HCT116 (cell line): ENCODE data around the gene SPDL1. TPM values are rescaled to one million over a fixed set of nuclear protein-coding genes. Genes with fewer than 3 reads are reported as not detected.

Experiments used
- ATAC-seq: fragments of 200-7000 bp; cut with Tn5 transposase; 2 replicates; pipeline ENCODE4 v1.9.1; 2020; ENCODE audit warnings: mild to moderate bottlenecking, moderate library complexity
- BruUV-seq: library from RNA; stranded (reverse); fragments of 400-500 nt; replicated peaks from 2 replicates; lab custom pipeline; 2021; lab: Mats Ljungman, UMichigan
- CTCF ChIA-PET: fragments of 300-600 bp; sonication (Branson Sonifier 250); formaldehyde crosslinking; loops from one replicate; lab custom pipeline; 2021; ENCODE audit warnings: antibody characterized with exemption; lab: Charles Lee
- POLR2A ChIA-PET: fragments of 300-600, 350-600 bp; sonication (Branson Sonifier 250); formaldehyde crosslinking; loops from one replicate; lab custom pipeline; 2021; ENCODE audit warnings: antibody characterized with exemption; lab: Charles Lee
- RAD21 ChIA-PET, 2 experiments: fragments of 300-600 bp; sonication (Branson Sonifier 250); formaldehyde crosslinking; loops; one replicate each; lab custom pipeline; 2023; ENCODE audit warnings: low total read pairs in 2 of 2; ENCODE audit not compliant: uncharacterized antibody in 2 of 2, unreplicated experiment in 2 of 2, low non-redundant PET in 1 of 2; lab: Charles Lee
- DNase-seq: peaks from one replicate; pipeline ENCODE4 v3.0.0-alpha.2; 2010; ENCODE audit warnings: low read depth, low spot score
- H2AFZ ChIP-seq: fragments of 200-600 bp; shearing (Covaris generic), sonication (generic); 2 replicates; pipeline ENCODE4 v1.6.1; 2017; ENCODE audit warnings: low read depth, mixed run types, mixed read lengths, antibody characterized with exemption, low read length; ENCODE audit not compliant: poor library complexity, severe bottlenecking
- H3K27ac ChIP-seq: 2 replicates; pipeline ENCODE4 v1.5.1; 2012; ENCODE audit warnings: low read depth, low read length
- H3K27me3 ChIP-seq: fragments of 200-600 bp; sonication (generic); 2 replicates; pipeline ENCODE4 v1.6.1; 2016; ENCODE audit warnings: mixed run types, low read length, mixed read lengths; ENCODE audit not compliant: insufficient read depth
- H3K36me3 ChIP-seq, 2 experiments: fragments of 200-500 bp in 1 of 2; fragments of 200-600 bp in 1 of 2; sonication (Bioruptor generic) in 1 of 2; sonication (generic) in 1 of 2; 2 replicates each; pipeline versions ENCODE4 v1.5.1 to v1.6.1; 2014 to 2016; ENCODE audit warnings: low read length in 2 of 2, inconsistent platforms in 1 of 2, mixed read lengths in 1 of 2, mixed run types in 1 of 2; ENCODE audit not compliant: insufficient read depth in 2 of 2, control insufficient read depth in 1 of 2
- H3K4me1 ChIP-seq, 2 experiments: fragments of 200-600 bp in 1 of 2; sonication (generic) in 1 of 2; 2 replicates each; pipeline versions ENCODE4 v1.5.1 to v1.6.1; 2012 to 2017; ENCODE audit warnings: low read length in 2 of 2, inconsistent platforms in 1 of 2, mild to moderate bottlenecking in 1 of 2, mixed read lengths in 1 of 2, mixed run types in 1 of 2, moderate library complexity in 1 of 2; ENCODE audit not compliant: insufficient read depth in 2 of 2, control insufficient read depth in 1 of 2
- H3K4me2 ChIP-seq: fragments of 200-600 bp; sonication (generic); 2 replicates; pipeline ENCODE4 v1.6.1; 2017; ENCODE audit warnings: mixed run types, low read length, mixed read lengths
- H3K4me3 ChIP-seq, 2 experiments: fragments of 200-600 bp in 1 of 2; sonication (generic) in 1 of 2; replicated peaks in 1 of 2; 2 replicates each; pipeline ENCODE4 v1.5.1; 2011 to 2016; ENCODE audit warnings: low read length in 2 of 2, control low read depth in 1 of 2, low read depth in 1 of 2, mild to moderate bottlenecking in 1 of 2, mixed read lengths in 1 of 2, mixed run types in 1 of 2
- H3K79me2 ChIP-seq: fragments of 200-600 bp; sonication (generic); 2 replicates; pipeline ENCODE4 v1.6.1; 2017; ENCODE audit warnings: mild to moderate bottlenecking, mixed run types, low read length, moderate library complexity, mixed read lengths; ENCODE audit not compliant: insufficient read depth
- H3K9ac ChIP-seq: fragments of 200-600 bp; sonication (generic); 2 replicates; pipeline ENCODE4 v1.6.1; 2016; ENCODE audit warnings: low read length, mixed read lengths
- H3K9me2 ChIP-seq: fragments of 200-600 bp; sonication (generic), shearing (Covaris generic); 2 replicates; pipeline ENCODE4 v1.6.1; 2017; ENCODE audit warnings: mixed run types, mild to moderate bottlenecking, moderate library complexity; ENCODE audit not compliant: insufficient read depth
- H3K9me3 ChIP-seq, 2 experiments: fragments of 200-500 bp in 1 of 2; fragments of 200-600 bp in 1 of 2; sonication (Bioruptor generic) in 1 of 2; sonication (generic) in 1 of 2; 2 replicates each; pipeline ENCODE4 v1.6.1; 2014 to 2017; ENCODE audit warnings: low read length in 2 of 2, mixed read lengths in 2 of 2, inconsistent platforms in 1 of 2, low read depth in 1 of 2, mild to moderate bottlenecking in 1 of 2, mixed run types in 1 of 2, moderate library complexity in 1 of 2; ENCODE audit not compliant: control insufficient read depth in 1 of 2, insufficient read depth in 1 of 2
- H4K20me1 ChIP-seq: fragments of 200-600 bp; sonication (generic), shearing (Covaris generic); 2 replicates; pipeline ENCODE4 v1.6.1; 2017; ENCODE audit warnings: mixed run types, mild to moderate bottlenecking, moderate library complexity; ENCODE audit not compliant: insufficient read depth
- CBX3 ChIP-seq: IDR thresholded peaks from 2 replicates; pipeline ENCODE4 v1.6.1; 2012; ENCODE audit warnings: low read depth
- EGR1 ChIP-seq: IDR thresholded peaks from 2 replicates; pipeline ENCODE4 v1.6.1; 2012; ENCODE audit warnings: low read depth
- ELF1 ChIP-seq: IDR thresholded peaks from 2 replicates; pipeline ENCODE4 v1.6.1; 2012; ENCODE audit warnings: low read depth, borderline replicate concordance
- EZH2 ChIP-seq: fragments of 200-600 bp; sonication (generic); IDR thresholded peaks from 2 replicates; pipeline ENCODE4 v1.6.1; 2017; ENCODE audit warnings: antibody characterized with exemption, mixed run types
- FOSL1 ChIP-seq: IDR thresholded peaks from 2 replicates; pipeline ENCODE4 v1.6.1; 2012; ENCODE audit warnings: low read depth
- JUND ChIP-seq: IDR thresholded peaks from 2 replicates; pipeline ENCODE4 v1.6.1; 2012
- RAD21 ChIP-seq: IDR thresholded peaks from 2 replicates; pipeline ENCODE4 v1.6.1; 2012; ENCODE audit warnings: low read depth, mild to moderate bottlenecking
- SIN3A ChIP-seq: IDR thresholded peaks from 2 replicates; pipeline ENCODE4 v1.6.1; 2012; ENCODE audit warnings: low read depth
- SP1 ChIP-seq: IDR thresholded peaks from 2 replicates; pipeline ENCODE4 v1.6.1; 2012; ENCODE audit warnings: low read depth
- SRF ChIP-seq: IDR thresholded peaks from 2 replicates; pipeline ENCODE4 v1.6.1; 2012; ENCODE audit warnings: low read depth
- TCF7L2 ChIP-seq: IDR thresholded peaks from 2 replicates; pipeline ENCODE4 v1.7.0; 2011; ENCODE audit warnings: borderline replicate concordance, inconsistent platforms; ENCODE audit not compliant: insufficient read depth, insufficient read length; ENCODE audit errors: extremely low read depth
- YY1 ChIP-seq: IDR thresholded peaks from 2 replicates; pipeline ENCODE4 v1.6.1; 2011; ENCODE audit warnings: low read length, low read depth, moderate library complexity, mild to moderate bottlenecking; ENCODE audit not compliant: insufficient replicate concordance; ENCODE audit errors: extremely low read depth
- ZFX ChIP-seq: fragments of 450-650 bp; IDR thresholded peaks from 2 replicates; pipeline ENCODE4 v1.6.1; 2017
- ZNF274 ChIP-seq: fragments of 200-500 bp; sonication (Bioruptor generic); IDR thresholded peaks from 2 replicates; pipeline ENCODE4 v1.6.1; 2014; ENCODE audit warnings: mild to moderate bottlenecking, low read depth, low read length, inconsistent platforms
- intact Hi-C: fragments of 100-400 bp; cut with micrococcal nuclease; formaldehyde crosslinking; loops from 2 replicates; pipeline ENCODE4 v1.10.0; 2022
- total RNA-seq: library from RNA; stranded (reverse); gene quantifications from one replicate; pipeline ENCODE4 v1.2.1, GENCODE V29; 2021; ENCODE audit not compliant: unreplicated experiment
- TF ChIP-seq, protein P1 (sequence below): IDR thresholded peaks from 2 replicates; pipeline ENCODE4 v1.6.1; 2012
- TF ChIP-seq, protein P2 (sequence below): IDR thresholded peaks from 2 replicates; pipeline ENCODE4 v1.6.1; 2012; ENCODE audit warnings: low read depth

The SPDL1 gene
- total RNA-seq, 1 experiment from 2014 or later: 28.5 TPM

DNA sequence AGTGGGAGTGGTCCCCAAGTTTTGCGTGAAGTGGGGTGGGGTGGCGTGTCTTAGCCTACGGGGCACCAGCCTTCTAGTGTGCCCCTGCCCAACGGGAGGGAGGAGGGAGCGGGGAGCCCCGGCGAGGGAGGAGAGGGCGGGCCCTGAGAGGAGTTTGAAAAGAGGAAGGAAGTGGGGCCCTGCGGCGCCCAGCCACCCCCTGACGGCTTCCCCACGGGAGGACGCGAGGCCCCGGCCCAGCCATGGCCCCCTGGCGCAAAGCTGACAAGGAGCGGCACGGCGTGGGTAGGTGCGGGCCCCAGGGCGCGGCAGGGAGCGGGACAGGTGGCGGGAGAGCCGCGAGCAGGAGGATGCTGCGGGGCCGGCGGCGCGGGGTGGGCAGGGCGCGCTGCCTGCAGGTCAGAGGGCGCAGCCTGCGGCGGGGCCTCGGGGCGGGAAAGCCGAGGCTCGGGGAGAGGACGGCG lies 53.5 kb downstream of the SPDL1 start, which contains the start of gene DOCK2:
Gene DOCK2, plus strand, starts transcription at position 191 of the 464 bp plus-strand sequence. Its CDS starts 52 bp downstream, at position 243.
- no peak within 1 kb of the TSS for H3K4me3 ChIP-seq
- no peaks in the 10 kb centered on the region for H3K9me2 ChIP-seq
- no peak for TF ChIP-seq CBX3
- no peak for TF ChIP-seq EZH2
- TF ChIP-seq YY1: no peak
- no peak for TF ChIP-seq SRF
- no peak for TF ChIP-seq EGR1
- TF ChIP-seq, protein P1, sequence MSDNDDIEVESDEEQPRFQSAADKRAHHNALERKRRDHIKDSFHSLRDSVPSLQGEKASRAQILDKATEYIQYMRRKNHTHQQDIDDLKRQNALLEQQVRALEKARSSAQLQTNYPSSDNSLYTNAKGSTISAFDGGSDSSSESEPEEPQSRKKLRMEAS: no peak
- TF ChIP-seq JUND: no peak
- TF ChIP-seq TCF7L2: no peak
- no peak for TF ChIP-seq SP1
- no peak for TF ChIP-seq RAD21
- no peak for TF ChIP-seq ELF1
- no peak for TF ChIP-seq ZFX
- H3K27me3 ChIP-seq: peaks cover 2% of the 10 kb centered on the region; the same call in 1 of the 2 replicates
- H3K4me2 ChIP-seq: no peak within 1 kb of the TSS
- ChIA-PET CTCF (no interaction called here), RAD21 (no interaction called here), POLR2A (no interaction called here)
- ATAC-seq (no peak), DNase-seq (no peak)
- intact Hi-C loops: no loop called here
- no TSS peak for BruUV-seq
- H2AFZ ChIP-seq: no peak within 1 kb of the TSS
- no peaks in the 10 kb centered on the region for H3K9me3 ChIP-seq
- H3K79me2 ChIP-seq: no peaks in the 10 kb centered on the region
- H3K27ac ChIP-seq: no peak within 1 kb of the TSS
- no peaks in the 10 kb centered on the region for H3K4me1 ChIP-seq
- no peaks in the 10 kb centered on the region for H3K36me3 ChIP-seq
- H4K20me1 ChIP-seq: no peaks in the 10 kb centered on the region
- H3K9ac ChIP-seq: no peak within 1 kb of the TSS

- Histone ChIP-seq H4K20me1 (no peaks in the 10 kb centered on the region), H3K27ac (no peak overlapping the region), H3K9me3 (no peaks in the 10 kb centered on the region), H3K9ac (no peak overlapping the region), H3K36me3 (no peaks in the 10 kb centered on the region), H3K4me2 (no peak overlapping the region), H2AFZ (no peak overlapping the region), H3K4me3 (no peak overlapping the region), H3K79me2 (no peaks in the 10 kb centered on the region), H3K4me1 (no peaks in the 10 kb centered on the region), H3K27me3 (peaks cover 6% of the 10 kb centered on the region), H3K9me2 (no peaks in the 10 kb centered on the region)
- CTCF ChIA-PET: no interaction called here
- DNase-seq (no peak), ATAC-seq (no peak)
- RAD21 ChIA-PET: no interaction called here
- POLR2A ChIA-PET: no interaction called here
- BruUV-seq: no TSS peak
- intact Hi-C loops: no loop called here
- no peak for TF ChIP-seq FOSL1
- TF ChIP-seq, protein P1: no peak
- TF ChIP-seq ZNF274: no peak
- TF ChIP-seq TCF7L2: no peak
- TF ChIP-seq, protein P2, sequence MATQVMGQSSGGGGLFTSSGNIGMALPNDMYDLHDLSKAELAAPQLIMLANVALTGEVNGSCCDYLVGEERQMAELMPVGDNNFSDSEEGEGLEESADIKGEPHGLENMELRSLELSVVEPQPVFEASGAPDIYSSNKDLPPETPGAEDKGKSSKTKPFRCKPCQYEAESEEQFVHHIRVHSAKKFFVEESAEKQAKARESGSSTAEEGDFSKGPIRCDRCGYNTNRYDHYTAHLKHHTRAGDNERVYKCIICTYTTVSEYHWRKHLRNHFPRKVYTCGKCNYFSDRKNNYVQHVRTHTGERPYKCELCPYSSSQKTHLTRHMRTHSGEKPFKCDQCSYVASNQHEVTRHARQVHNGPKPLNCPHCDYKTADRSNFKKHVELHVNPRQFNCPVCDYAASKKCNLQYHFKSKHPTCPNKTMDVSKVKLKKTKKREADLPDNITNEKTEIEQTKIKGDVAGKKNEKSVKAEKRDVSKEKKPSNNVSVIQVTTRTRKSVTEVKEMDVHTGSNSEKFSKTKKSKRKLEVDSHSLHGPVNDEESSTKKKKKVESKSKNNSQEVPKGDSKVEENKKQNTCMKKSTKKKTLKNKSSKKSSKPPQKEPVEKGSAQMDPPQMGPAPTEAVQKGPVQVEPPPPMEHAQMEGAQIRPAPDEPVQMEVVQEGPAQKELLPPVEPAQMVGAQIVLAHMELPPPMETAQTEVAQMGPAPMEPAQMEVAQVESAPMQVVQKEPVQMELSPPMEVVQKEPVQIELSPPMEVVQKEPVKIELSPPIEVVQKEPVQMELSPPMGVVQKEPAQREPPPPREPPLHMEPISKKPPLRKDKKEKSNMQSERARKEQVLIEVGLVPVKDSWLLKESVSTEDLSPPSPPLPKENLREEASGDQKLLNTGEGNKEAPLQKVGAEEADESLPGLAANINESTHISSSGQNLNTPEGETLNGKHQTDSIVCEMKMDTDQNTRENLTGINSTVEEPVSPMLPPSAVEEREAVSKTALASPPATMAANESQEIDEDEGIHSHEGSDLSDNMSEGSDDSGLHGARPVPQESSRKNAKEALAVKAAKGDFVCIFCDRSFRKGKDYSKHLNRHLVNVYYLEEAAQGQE: no peak
- TF ChIP-seq SIN3A: no peak
Observed at GRCh38 chr5:169637549-169638121, 54.1 kb downstream of the SPDL1 start.
